GM19324 (cell line): ENCODE data around the gene ACTL6B.
"Not testable (repeated sequence)": the region's sequence is repeated elsewhere in the genome, so short reads cannot be mapped to it uniquely, and the experiment has no call there.

Experiments used
- ATAC-seq: cut with Tn5 transposase; IDR thresholded peaks from one replicate; pipeline ENCODE4 v1.9.1; 2021; ENCODE audit warnings: mild to moderate bottlenecking, moderate library complexity; ENCODE audit not compliant: unreplicated experiment, low FRiP score

The ACTL6B gene

DNA sequence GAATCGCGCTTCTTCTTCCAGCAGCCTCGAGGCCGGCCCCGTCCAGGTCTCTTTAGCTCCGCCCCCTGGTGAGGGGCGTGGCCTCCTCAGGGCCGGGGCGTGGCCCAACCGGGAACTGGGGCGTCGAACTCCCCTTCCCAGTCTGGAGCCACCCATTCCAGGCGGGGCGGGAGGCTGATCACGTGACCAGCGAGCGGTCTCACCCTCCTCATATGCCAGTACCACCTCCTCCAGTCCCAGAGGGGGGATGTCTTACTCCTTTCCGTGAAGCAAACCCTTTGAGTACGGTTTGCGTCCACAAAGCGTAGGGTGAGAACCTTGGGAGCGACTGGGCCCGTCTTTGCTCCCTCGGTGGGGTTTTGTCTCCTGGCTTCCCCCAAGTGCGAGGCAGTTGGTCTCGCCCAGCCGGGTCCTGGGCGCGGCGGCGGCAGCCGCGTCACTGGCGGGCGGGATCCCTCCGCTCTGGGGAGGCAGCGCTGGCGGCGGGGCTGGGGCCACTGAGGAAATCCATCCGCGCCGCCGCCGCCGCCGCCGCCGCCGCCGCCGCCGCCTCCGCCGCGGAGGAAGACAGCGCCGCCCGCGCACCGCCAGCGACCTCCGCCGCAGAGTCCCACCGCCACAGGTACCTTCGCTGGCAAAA lies 17.2 kb upstream of the ACTL6B start, which contains the start of gene GNB2:
Gene GNB2 (plus strand): TSS at position 439 of the 640 bp plus-strand sequence. CDS start 2,526 bp downstream, outside the sequence.
- ATAC-seq = peak; percentile 76

DNA sequence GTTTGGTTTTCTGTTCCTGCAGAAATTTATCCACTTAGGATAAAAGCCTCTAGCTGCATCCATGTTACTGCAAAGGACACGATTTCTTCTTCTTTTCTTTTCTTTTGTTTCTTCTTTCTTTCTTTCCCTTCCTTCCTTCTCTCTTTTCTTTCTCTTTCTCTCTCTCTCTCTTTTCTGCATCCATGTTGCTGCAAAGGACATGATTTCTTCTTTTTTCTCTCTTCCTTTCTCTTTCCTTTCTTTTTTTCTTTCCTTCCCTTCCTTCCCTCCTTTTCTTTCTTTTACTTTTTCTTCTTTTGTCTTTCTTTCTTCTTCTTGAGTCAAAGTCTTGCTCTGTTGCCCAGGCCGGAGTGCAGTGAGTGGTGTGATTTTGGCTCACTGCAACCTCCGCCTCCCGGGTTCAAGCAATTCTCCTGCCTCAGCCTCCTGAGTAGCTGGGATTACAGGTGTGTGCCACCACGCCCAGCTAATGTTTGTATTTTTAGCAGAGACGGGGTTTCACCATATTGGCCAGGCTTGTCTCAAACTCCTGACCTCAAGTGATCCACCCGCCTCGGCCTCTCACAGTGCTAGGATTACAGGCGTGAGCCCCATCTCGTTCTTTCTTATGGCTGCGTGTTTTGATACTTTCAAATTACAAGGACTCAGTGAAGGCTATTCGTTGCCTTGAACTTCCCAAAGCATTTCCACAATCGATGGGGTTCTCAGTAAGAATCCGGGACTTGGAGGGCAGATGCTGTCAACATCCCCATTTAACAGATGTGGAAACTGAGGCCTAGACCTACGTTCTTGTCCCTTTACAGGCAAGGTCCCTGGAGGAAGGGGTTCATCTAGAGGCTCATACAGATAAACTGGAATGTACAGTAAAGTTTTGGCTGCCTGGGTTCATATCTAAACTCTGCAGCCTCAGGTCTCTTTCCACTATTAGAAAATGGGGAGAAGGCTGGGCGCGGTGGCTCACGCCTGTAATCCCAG lies 15.4 kb upstream of the ACTL6B start:
- no peak for ATAC-seq

DNA sequence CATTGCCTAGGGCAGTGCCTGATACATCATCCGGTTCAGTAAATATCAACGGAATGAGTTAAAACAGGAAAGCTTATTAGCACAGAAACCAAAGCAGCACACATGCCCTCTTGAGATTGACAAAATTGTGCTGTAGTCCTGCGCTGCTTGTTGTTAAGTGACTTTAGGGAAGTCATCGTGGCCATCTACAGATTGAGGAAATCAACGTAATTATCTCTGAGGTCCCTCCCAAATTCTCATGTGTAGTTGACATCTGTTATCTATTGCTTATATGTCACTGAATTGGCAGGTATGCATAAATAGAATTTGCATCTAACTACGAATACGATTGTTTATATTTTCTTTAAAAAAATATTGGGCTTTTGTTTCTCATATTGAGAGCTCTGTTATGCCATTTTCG lies 13.8 kb upstream of the ACTL6B start:
- ATAC-seq = no peak

DNA sequence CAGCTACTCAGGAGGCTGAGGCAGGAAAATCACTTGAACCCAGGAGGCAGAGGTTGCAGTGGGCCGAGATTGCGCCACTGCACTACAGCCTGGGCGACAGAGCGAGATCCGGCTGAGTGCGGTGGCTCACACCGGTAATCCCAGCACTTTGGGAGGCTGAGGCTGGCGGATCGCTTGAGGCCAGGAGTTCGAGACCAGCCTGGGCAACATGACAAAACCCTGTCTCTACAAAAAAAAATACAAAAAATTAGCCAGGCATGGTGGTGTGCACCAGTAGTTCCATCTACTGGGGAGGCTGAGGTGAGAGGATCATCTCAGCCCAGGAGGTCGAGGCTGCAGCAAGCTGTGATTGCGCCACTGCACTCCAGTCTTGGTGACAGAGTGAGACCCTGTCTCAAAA lies 12.9 kb upstream of the ACTL6B start:
- not testable (repeated sequence) for ATAC-seq

DNA sequence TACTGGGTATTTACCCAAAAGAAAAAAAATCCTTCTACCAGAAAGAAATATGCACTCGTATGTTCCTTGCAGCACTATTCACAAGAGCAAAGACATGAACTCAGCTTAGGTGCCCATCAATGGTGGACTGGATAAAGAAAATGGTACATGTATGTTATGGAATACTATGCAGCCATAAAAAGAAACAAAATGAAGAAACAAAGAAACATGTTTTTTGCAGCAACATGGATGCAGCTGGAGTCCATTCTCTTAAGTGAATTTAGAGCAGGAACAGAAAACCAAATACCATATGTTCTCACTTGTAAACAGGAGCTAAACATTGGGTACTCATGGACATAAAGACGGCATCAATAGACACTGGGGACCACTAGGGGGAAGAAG lies 11.8 kb upstream of the ACTL6B start:
- no peak for ATAC-seq

DNA sequence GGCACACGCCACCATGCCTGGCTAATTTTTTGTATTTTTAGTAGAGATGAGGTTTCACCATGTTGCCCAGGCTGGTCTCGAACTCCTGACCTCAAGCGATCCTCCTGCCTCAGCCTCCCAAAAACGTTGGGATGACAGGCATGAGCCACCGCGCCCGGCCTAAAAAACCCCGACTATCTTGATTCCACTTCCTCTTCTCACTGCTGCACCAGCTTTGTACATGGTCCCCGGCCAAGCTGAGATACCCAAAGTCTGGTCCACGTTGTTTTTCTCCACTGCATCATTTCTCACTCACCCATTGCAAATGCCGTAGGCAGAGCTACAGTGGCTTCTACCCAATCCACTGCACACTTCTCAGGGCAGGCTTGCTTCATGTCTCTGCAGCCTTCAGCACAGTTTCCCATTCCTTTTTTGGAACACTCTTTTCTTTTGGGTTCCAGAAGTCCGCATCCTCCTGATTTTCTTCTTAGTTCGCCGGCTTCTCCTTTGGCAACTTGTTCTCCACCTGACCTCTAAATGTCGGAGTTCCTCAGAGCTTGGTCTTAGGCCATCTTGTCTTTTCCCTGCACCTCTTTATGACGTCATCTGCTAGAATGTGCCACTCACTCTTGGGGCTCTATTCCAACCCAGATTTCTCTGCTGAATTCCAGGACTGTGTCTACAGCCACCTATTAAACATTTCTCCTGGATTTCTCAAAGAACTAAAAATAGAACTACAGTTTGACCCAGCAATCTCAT lies 11.3 kb upstream of the ACTL6B start:
- ATAC-seq = no peak

DNA sequence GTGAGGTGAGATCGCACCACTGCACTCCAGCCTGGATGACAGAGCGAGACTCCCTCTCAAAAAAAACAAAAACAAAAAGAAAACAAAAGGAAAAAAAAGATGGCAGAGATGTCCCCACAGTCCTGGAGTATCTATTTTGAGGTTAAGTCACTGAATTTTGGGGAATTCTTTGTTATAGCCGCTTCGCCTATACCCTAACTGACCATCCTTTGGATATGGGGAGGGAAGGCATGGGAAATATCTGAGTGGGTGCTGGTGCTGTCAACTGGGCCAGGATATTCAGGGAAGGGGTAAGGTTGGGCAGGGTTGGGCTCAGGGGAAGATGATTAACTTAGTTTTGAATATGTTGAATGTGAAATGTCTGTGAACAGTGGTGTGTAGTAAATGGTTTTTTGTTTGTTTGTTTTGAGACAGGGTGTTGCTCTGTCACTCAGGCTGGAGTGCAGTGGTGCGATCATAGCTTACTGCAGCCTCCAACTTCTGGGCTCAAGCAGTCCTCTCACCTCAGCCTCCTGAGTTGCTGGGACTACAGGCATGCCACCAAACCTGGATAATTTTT lies 9.0 kb upstream of the ACTL6B start:
- no peak for ATAC-seq

DNA sequence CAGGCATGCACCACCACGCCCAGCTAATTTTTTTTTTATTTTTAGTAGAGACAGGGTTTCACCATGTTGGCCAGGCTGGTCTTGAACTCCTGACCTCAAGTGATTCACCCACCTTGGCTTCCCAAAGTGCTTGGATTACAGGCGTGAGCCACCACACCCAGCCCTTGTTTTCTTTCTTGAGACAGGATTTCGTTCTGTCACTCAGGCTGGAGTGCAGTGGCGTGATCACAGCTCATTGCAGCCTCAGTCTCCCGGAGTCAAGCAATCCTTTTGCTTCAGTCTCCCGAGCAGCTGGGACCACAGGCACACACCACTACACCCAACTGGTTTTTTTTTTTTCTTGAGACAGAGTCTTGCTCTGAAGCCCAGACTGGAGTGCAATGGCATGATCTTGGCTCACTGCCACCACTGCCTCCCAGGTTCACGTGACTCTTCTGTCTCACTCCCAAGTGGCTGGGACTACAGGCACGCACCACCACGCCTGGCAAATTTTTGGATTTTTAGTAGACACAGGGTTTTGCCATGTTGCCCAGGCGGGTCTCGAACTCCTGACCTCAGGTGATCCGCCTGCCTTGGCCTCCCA lies 6.0 kb upstream of the ACTL6B start:
- not testable (repeated sequence) for ATAC-seq

DNA sequence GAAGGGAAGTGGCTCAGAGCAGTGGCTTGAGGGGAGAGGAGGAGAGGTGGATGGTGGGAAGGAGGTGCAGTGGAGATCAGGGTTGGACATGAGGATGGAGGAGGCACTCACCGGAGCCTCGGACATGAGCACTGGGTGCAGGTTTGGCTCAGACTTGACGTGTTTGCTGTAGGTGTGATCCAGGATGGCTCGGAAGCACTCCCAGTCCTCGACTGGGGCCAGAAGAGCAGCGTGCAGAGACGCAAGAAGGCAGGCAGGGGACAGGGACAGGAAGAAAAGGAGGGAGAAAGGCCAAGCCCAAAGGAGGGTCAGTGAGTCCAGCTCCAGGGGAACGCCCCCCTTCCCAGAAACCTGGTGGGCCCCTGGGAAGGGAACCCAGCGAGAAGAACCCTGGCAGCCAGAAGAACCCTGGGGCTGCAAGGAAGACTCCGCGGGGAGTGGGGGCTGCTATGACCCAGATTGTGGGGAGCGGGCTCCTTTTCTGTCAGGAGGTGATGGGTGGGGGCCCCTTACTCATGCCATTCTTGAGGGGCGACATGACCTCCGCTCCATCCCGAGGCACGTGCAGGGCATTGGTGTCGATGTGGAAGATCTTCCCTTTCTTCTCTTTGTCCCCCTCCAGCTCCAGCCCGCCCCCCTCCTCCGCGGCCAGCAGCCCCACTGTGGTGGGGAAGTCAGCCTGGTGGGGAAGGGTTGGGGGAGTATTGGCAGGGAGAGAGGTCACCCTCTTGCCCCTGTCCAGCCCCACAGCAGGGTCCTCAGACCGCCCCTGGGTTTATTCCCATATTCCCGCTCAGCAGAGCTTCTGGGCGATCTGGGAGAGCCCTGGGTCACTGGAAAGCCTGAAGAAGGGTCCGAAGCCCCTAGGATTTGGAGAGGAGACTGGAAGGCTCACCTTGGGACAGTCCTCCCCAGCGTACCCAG lies 1.1 kb downstream of the ACTL6B start:
- no peak for ATAC-seq

DNA sequence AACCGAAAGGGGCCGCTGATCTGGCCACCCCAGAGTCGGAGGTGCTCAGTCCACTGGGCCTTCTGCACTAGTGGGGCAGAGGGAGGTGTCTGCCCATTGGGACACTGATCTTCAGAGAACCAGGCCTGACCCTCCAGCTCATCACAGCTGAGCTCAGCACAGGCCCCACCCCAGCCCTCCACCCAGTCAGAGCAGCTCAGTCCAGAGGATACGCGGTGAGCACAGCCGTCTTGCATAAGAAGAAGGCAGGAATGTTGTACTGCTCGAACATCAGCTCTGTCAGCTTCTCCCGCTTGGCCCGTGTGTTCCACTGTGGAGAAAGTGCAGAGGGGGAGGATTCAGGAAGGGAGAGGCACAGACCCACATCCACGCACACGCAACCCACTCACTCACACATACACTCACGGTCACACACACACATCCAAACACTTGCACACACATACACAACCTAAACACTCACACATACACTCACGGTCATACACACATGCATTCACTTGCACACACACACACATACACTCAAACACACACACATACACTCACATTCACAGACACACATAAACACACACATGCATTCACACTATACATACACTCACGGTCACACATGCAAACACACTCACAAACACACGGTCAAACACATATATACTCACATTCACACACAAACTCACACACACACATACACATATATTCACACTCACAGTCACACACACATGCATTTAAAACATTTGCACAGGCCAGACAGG lies 6.3 kb downstream of the ACTL6B start:
- no peak for ATAC-seq

DNA sequence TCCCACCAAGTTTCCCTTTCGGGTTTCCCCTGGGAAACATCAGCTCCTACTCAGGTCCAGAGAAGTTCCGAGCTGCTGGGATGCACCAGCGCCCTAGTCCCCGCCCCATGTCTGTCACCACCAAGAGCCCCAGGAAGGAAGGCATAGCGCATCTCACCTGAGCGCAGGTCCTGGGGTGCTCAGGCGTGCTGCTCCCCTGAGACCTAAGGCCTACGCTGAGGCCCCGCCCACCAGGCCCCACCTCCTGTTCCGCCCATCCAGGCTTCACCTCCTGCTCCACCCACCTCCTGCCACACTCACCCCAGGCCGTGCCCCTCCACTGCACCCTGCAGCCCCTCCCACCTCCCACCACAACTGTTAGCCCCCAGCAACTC lies 13.7 kb downstream of the ACTL6B start:
- no peak for ATAC-seq

DNA sequence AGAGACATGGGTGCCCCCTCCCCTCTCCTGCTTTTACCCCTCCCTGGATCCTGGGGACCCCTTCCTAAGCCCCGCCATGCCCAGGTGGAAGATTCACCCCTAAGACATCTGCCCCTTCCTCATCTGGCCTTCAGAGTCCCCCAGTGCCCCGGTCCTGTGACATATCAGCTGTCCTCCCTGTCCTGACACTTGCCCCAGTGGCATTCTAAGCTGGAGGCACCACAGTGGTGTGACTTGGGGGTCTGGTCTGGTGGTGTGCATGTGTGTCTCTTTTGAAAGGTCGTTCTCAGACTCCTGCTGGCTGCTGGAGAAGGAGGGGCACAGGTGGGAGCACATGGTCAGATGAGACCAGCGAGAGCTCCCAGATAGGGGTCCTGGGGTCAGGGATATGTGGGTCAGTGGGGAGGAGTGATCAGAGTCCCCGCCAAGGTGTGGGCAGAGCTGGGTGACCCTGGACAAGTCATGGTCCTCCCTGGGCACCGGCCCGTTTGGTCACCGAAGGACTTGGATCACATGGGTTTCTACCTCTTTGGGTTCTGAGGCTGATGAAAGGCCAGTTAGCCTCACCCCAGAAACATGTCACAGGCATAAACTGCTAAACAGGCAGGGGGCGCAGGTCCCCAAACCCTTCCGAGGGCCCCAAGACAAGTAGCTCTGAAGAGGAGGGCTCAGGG lies 14.3 kb downstream of the ACTL6B start:
- no peak for ATAC-seq

DNA sequence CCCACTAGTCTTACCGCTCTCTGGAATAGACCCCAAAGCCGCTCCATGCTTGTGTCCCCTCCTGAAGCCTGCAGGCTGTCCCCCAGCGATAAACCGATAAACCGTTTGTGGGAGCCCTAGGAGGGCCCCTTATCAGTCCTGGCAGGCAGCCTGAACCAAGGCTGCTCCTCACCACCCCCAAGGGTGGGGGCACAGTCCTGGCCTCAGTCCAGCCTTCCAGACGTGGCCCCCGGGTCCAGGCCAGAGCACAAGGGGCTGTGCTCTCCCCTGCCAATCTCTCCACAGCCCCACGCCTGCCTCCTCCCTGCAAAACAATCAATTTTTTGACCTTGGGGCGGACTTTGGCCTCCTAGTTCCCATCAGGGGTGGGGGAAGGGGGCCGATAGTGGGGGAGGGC lies 14.8 kb downstream of the ACTL6B start, which contains the start of gene TFR2:
Gene TFR2 (minus strand): TSS at position 90 of the 397 bp plus-strand sequence. CDS start 43 bp downstream, at position 47.
- ATAC-seq = no peak

DNA sequence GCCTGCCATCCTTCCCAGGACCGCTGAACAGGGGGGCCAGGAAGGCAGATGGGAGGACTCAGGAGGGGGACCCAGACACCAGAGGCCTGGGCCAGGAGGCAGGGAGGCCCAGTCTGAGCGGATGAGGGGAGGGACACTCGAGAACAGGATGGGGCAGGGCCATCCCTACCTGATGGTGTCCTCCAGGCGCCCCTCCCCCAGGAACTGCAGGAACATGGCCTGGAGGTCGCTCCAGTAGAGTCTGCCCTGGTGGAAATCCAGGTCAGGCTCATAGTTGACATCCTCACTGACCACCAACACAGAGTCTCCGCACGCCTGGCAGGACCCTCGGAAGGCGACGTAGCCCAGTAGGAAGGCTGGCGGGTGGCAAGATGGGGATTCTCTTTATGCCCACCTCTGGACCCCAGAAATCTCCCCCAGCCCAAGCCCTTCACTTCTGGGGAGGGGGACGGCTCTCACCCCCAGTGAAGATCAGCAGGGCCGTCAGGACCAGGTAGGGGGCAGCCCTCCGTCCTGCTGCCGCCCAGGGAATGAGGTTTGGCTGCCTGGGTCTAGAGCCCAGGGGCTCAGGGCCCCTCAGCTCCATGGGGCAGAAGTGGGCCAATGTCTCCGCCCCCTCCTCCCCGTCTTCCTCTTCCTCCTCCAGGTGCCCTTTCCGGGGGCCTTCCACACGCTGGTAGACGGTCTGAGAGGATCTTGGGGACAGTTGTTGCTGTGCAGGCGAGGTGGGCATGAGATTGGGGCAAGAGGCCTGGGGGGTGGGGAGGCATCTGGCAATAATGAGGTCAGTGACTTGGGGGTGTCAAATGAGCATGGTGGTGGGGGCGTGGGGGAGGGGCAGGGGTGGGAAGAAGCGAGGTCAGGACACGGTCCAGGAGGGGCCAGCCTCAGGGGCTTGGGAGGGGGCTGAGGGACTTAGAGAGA lies 15.5 kb downstream of the ACTL6B start:
- no peak for ATAC-seq

DNA sequence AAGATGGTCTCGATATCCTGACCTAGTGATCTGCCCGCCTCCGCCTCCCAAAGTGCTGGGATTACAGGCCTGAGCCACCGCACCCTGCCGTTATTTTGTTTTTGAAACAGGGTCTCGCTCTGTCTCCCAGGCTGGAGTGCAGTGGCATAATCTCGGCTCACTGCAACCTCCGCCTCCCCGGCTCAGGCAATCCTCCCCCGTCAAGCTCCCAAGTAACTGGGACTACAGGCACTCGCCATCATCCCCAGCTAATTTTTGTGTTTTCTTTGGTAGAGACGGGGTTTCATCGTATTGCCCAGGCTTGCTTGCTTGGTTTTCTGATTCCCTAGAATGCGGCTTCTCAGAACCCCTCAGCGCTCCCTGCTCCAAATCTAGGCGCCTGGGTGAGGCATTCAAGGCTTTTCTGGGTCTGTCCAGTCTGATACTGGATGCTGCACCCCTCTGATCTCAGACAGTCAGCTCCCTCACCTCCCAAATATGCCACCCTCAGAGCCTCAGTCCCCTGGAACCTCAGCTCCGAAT lies 16.2 kb downstream of the ACTL6B start:
- ATAC-seq = no peak

DNA sequence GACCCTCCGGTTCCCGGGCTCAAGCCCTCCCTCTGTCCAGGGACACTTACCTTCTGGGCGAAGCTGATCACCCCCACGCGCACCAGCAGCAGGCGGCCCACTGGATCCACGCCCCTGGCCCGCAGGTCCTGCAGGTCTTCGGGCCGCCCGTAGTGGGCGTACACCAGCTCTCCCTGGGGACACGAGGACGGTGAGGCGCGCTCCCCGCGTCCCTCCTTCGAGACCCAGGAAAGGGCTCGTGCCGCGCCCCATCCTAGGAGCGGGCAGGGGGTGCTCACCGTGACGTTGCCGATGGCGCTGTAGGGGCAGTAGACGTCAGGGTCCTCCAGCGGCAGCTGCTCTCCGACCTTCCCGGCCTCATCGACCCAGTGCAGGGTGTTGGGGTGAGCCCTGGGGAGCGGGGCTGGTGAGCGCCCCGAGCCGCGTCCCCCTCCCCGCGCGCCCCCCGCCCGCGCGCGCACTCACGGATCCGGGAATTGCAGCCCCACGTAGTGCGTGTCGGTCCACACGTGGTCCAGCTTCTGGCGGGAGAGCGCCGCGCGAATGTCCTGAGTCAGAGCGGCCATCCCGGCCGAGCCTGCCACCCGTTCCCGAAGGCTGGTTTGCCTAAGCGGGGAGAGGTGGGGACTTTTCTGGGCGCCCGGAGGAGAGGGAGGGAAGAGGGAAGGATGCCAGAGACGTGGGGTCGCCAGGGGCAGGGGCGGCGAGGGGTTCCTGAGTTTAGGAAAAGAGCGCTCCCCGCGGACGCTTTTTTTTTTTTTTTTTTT lies 23.1 kb downstream of the ACTL6B start:
- no peak for ATAC-seq
